Transverse colon (tissue), 4 donors: ENCODE measurements around the gene NOP56.

Source experiments
- POLR2AphosphoS5 ChIP-seq, 3 donors: sonication (generic); formaldehyde crosslinking; IDR thresholded peaks; one replicate each; pipeline ENCODE4 v1.6.1; 2016; ENCODE audit warnings: antibody characterized with exemption in 3 of 3
- TF ChIP-seq, protein P1 (sequence below), 5 experiments: fragments of 200-600 bp in 3 of 5; fragments of 450-650 bp in 2 of 5; sonication (generic) in 3 of 5; IDR thresholded peaks; 1 replicate in 2 of 5; 2 replicates in 3 of 5; pipeline ENCODE4 v1.5.1; 2016 to 2017; ENCODE audit warnings: antibody characterized with exemption in 5 of 5, inconsistent platforms in 3 of 5, mild to moderate bottlenecking in 2 of 5, moderate library complexity in 1 of 5

- TF ChIP-seq, protein P1, sequence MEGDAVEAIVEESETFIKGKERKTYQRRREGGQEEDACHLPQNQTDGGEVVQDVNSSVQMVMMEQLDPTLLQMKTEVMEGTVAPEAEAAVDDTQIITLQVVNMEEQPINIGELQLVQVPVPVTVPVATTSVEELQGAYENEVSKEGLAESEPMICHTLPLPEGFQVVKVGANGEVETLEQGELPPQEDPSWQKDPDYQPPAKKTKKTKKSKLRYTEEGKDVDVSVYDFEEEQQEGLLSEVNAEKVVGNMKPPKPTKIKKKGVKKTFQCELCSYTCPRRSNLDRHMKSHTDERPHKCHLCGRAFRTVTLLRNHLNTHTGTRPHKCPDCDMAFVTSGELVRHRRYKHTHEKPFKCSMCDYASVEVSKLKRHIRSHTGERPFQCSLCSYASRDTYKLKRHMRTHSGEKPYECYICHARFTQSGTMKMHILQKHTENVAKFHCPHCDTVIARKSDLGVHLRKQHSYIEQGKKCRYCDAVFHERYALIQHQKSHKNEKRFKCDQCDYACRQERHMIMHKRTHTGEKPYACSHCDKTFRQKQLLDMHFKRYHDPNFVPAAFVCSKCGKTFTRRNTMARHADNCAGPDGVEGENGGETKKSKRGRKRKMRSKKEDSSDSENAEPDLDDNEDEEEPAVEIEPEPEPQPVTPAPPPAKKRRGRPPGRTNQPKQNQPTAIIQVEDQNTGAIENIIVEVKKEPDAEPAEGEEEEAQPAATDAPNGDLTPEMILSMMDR (IDR thresholded peaks at IDR 0.05): no peak
- TF ChIP-seq POLR2AphosphoS5 (IDR thresholded peaks at IDR 0.05): no peak
Observed at GRCh38 chr20:2694008-2694471, 41.6 kb downstream of the NOP56 start.
